Left forelimb (tissue), 1 donor: ENCODE data around the gene GMPPA.

Experiments used
- DNase-seq: peaks from one replicate; pipeline ENCODE4 v3.0.0-alpha.2; 2018; ENCODE audit warnings: low spot score

GMPPA gene

GRCh38 chr2:219522111-219523030 is 23.7 kb downstream of the GMPPA start:
- DNase-seq: no peak

- no peak for DNase-seq
Measured at GRCh38 chr2:219523031-219523671, 24.5 kb downstream of the GMPPA start.

GRCh38 chr2:219524817-219525216 is 26.1 kb downstream of the GMPPA start:
- DNase-seq: no peak

- no peak for DNase-seq
Measured at GRCh38 chr2:219525533-219526232, 27.0 kb downstream of the GMPPA start.

- DNase-seq: no peak
Measured at GRCh38 chr2:219526320-219527075, 27.8 kb downstream of the GMPPA start.

GRCh38 chr2:219527076-219527394 is 28.3 kb downstream of the GMPPA start:
- DNase-seq: no peak

GRCh38 chr2:219527472-219527871 is 28.8 kb downstream of the GMPPA start:
- no peak for DNase-seq

GRCh38 chr2:219530048-219530963 is 31.6 kb downstream of the GMPPA start:
- peak; percentile 91 for DNase-seq

GRCh38 chr2:219531639-219532377 is 33.1 kb downstream of the GMPPA start:
- no peak for DNase-seq

- no peak for DNase-seq
Measured at GRCh38 chr2:219532378-219532649, 33.6 kb downstream of the GMPPA start.

- DNase-seq: no peak
Measured at GRCh38 chr2:219533930-219534661, 35.4 kb downstream of the GMPPA start.

GRCh38 chr2:219536425-219536824 is 37.7 kb downstream of the GMPPA start:
- DNase-seq: no peak

- DNase-seq: no peak
Measured at GRCh38 chr2:219536967-219537366, 38.3 kb downstream of the GMPPA start.

- no peak for DNase-seq
Measured at GRCh38 chr2:219537657-219538488, 39.2 kb downstream of the GMPPA start.

- DNase-seq: no peak
Measured at GRCh38 chr2:219538504-219538951, 39.8 kb downstream of the GMPPA start.

GRCh38 chr2:219538956-219539788 is 40.5 kb downstream of the GMPPA start:
- no peak for DNase-seq

- no peak for DNase-seq
Measured at GRCh38 chr2:219539926-219540678, 41.4 kb downstream of the GMPPA start.
